HG02885 (cell line): Measurements from ENCODE around the gene DAPP1.
"Not testable (repeated sequence)": the region's sequence is repeated elsewhere in the genome, so short reads cannot be mapped to it uniquely, and the experiment has no call there.

ENCODE experiments used
- ATAC-seq: cut with Tn5 transposase; IDR thresholded peaks from one replicate; pipeline ENCODE4 v1.9.1; 2021; ENCODE audit warnings: mild to moderate bottlenecking; ENCODE audit not compliant: unreplicated experiment, poor library complexity

DAPP1 gene, protein sequence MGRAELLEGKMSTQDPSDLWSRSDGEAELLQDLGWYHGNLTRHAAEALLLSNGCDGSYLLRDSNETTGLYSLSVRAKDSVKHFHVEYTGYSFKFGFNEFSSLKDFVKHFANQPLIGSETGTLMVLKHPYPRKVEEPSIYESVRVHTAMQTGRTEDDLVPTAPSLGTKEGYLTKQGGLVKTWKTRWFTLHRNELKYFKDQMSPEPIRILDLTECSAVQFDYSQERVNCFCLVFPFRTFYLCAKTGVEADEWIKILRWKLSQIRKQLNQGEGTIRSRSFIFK

DNA sequence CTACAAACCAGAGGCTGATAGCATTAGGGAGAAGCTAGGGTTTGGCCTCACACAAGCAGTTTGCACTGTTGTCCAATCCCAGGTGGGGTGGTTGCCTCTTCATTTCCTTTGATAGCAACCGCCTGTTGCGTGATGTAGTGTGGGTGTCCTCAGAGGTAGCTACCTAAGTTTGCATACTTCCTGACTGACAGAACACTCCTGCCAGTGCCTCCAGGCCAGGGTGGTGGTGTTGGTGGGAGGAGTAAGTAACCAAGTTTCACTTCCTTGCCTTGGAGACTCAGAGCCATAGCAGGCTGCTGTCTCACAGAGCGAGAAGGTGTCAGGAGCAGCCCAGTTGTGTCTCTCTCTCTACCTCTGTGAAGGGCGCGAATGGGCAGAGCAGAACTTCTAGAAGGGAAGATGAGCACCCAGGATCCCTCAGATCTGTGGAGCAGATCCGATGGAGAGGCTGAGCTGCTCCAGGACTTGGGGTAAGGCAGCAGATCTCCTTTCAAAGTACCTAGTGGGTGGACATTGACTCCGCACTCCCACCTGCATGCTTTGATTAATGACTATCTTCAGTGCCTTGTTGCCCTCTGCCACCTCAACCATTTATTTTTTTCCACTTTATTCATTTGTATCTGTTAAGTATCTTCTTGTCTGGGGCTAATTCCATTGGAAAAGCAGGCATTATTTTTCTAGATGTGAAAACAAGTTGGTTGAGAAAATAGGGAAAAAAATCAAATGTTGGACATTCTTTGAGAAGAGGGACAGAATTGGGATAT lies at the start of gene DAPP1:
Gene DAPP1, plus strand, starts transcription at position 283 of the 764 bp plus-strand sequence. Its CDS starts 87 bp downstream, at position 370.
- peak; percentile 93 for ATAC-seq

DNA sequence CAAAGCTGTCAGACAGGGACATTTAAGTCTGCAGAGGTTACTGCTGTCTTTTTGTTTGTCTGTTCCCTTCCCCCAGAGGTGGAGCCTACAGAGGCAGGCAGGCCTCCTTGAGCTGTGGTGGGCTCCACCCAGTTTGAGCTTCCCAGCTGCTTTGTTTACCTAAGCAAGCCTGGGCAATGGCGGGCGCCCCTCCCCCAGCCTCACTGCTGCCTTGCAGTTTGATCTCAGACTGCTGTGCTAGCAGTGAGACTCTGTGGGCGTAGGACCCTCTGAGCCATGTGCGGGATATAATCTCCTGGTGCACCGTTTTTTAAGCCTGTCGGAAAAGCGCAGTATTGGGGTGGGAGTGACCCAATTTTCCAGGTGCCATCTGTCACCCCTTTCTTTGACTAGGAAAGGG lies 45.8 kb upstream of the DAPP1 start:
- not testable (repeated sequence) for ATAC-seq

DNA sequence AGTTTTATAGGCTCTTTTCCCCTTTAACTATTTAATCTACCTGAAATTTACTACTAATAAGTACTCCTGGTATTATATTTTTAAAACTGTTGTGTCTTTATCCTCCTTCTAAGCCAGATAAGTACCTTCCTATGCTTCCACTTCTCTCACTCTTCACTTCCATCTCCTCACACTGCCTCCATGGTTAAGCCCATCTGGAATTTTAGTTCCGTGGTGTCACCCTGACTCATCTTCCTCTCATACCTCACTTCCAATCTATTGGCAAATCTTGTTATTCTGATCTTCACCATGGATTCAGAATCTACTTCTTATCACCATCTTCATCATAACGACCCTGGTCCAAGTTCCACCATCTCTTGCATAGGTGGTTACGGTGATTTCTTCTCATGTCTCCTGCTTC lies 32.7 kb upstream of the DAPP1 start:
- ATAC-seq, result no peak

DNA sequence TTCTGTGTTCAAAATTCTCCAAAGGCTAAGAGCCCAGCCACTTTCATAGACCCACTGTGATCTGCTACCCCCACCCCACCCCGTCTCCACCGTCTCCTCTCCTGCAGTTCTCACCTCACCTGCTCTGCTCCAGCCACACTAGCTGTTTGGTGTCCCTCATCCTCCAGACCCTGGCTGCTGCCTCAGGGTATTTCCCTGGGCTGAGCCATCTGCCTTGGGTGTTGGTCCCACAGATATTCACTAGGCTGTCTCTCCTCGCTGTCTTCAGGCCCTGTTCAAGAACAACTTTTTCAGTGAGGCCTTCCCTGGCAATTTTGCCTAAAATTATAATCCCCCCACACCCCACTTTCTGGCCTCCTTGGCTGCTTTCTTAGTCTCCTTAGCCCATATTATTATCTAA lies 31.8 kb upstream of the DAPP1 start:
- no peak for ATAC-seq

DNA sequence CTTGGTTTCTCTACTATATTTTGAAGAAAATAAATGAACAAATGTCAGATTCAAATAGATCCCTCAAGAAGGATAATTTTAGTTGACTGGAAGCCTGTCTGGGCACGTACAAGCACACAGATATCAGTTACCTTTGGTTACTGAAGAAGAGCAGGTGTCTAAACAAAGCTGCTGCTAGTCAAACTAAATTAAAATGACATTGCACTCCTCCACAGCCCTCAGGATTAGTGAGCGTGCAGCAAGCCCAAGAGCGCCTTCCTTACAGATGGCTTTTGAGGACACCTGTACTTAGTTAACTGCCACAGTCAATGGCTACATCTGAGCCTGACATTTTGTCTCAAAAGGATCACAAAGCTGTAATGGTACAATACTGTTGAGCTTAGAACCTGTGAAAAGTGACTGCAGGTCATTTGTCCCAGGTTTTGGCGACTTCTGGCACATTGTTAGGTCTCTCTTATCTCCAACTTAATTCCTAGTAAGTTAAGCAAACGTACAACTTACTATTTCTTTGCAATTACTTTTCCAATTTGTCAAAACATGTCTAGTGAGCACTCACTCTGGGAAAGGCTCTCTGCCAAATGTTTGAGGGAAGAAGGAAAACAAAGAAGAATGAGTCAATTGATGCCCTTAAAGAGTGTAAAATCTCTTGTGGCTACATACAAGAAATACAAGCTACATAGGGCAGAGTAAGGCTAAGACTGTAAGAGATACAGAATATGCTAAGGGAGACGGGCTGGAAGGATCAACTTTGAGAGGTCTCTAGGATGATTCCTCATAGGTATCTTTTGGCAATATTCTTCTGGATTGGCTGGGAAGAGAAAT lies 25.6 kb upstream of the DAPP1 start:
- ATAC-seq, result no peak

DNA sequence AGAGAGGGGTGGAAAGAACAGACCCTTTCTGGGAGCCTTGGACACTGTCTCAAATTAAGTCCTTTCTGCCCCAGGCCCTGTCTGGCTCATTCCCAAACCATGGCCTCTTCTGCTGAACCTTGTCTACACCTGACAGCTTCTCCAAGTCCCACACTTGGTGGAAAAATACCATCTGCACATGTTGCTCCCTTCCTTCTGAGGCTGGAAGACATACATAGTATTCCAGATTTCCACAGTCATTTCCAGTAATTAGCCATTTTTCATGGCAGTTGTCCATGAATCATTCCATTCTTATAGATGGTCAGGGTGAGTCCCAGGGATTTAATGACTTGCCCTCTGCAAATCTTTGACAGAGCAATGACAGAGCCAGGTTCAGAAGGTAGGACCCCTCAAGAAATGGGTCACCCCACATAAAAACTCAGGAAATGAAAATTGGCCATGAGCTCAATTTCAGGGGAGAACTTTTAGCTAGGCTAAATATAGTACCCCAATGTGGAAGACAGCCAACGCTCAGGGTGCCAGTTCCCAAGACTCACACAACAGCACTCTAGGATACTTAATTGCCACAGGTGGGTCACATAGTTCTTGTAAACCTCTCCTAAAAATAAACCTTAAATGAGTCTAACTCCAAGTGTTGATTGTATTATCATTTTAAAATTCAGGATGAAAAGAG lies 16.2 kb upstream of the DAPP1 start:
- no peak for ATAC-seq

DNA sequence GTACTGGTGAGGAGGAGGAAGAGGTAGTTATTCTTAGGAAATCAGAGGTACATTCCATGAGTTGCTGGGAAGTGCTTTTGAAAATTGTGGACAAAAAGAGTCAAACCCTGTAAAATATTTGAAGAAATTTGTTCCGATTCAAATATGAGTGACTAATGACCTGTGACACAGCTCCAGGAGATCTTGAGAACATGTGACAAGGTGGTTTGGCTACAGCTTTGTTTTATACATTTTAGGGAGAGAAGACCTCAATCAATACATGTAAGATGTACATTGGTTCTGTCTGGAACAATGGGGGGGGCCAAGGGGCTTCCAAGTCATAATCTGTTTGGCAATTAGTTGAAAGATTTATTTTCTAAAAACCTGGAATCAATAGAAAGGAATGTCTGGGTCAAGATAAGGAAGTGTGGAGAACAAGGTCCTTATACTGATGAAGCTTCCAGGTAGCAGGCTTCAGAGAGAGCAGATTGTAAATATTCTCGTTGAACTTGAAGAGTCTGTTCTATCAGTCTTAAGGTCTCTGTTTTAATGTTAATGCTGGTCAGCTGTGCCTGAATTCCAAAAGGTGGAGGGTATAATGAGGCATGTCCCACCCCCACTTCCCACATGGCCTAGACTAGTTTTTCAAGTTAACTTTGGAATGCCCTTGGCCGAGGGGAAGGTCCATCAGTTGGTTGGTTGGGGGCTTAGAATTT lies 15.5 kb upstream of the DAPP1 start:
- ATAC-seq, result no peak

DNA sequence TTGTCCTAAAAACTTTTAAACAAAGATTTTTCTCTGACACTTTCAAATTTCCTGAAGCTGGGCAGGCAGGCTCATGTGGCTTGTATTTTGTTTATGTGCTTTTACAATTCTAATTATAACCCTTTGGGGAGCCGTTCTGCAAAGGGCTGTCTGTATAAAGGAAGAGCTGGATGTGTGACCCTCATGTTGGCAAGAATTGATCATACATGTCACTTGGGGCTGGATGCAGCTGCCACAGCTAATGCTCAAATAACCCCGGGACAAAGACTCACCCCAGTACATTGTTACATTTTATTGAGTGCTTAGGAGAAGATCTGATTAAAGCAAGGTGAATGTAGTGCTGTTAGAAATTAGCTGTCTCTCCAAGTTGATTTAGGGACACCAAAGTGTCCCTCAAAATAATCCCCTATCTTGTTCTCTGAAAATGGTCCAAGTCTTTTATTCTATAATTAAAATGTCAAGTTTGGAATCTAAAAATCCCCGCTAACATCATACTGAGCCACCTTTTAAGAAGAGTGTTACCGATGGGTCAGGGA lies 13.0 kb upstream of the DAPP1 start:
- ATAC-seq, result no peak

DNA sequence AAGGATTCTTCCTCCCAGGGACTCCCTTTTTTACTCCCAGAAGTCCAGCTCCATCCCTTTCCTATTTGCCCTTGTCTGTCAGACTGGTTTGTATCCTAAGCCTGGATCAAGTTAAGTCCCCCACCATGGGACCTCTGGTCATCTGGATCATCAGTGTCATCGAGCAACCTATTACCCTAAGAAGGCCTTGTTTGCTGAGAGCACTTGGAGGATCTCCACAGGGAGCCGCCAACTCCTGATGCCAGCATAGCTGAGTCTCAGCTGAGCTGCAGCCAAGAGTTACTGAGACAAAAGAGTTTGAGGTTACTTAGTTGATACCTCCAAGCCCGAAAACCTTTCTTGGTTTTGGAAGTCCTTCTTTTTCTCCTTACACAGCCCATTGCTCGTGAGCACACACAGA lies 10.1 kb upstream of the DAPP1 start:
- no peak for ATAC-seq

DNA sequence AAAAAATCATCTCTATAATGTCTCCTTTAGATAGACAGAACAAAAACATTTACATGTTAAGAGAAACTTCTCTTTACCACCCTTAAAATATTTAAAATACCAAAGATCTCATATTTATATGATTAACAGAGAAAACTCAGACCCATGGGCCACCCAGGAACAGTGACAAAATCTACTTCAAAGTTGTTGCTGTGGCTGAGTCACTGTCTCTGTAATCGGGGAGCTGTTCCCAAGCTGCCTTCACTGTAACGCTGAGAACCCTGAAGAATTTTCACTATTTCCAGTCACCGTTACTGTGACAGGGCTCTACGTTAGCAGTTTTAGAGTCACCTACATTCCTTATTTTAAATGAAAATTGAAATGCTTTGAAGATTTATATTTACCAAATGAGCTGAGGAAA lies 9.0 kb upstream of the DAPP1 start:
- no peak for ATAC-seq

DNA sequence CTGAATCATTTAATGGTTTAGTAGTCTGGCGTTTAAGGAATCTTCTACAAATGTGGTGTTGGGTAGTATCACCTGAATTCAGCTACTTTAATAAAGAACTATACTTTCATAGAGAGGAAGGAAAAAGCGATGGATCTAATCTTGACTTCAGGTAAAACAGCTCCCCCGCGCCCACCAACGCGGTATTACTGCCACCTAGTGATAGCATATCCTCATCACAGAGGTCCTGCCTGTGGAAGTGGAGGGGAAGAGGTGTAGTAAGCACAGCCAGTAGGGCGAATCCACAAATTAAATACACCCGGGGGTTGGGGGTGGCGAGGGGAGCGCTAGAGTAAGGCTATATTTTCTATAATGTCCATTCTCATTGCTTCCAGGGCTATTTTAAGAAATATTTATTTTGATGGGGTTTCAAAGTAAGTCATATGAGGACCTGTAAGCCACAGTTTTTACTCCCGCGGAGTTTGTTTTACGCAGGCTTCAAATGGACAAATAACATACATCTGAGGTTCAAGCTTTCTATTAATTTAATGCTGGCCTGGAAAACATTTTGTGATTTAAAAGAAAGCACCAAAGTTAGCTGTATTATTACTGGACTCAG lies 8.3 kb upstream of the DAPP1 start:
- peak; percentile 95 for ATAC-seq

DNA sequence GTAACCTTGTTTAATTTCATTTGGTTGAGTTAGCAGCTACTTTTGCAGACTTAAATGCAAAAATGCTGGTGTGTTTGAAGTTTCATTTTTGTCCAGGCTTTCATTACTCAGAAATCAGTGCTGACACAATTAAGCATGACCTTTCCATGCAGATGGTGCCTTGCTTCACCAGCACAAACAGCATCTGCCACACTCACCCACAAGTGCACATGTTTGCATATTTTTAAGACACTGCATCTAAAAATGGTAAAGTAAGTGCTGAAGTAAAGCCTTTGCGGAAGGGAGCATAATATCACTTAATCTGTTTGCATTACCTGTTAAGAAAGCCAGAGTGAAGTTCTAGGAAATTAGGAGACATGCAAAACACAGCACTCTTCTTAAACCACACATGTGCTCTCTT lies 7.3 kb upstream of the DAPP1 start:
- no peak for ATAC-seq

DNA sequence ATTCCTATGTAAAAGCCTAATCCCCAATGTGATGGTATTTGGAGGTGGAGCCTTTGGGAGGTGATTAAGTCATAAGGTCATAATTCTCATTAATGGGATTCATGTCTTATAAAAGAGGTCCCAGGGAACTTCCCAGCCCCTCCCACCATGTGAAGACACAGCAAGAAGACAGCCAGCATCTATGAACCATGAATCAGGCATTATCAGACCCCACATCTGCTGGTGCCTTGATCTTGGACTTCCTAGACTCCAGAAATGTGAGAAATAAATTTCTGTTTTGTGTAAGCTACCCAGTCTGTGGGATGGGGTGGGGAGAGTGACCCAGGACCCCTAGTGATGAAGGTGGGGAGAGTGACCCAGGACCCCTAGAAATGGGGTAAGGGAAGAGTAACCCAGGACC lies 6.1 kb upstream of the DAPP1 start:
- ATAC-seq, result no peak

DNA sequence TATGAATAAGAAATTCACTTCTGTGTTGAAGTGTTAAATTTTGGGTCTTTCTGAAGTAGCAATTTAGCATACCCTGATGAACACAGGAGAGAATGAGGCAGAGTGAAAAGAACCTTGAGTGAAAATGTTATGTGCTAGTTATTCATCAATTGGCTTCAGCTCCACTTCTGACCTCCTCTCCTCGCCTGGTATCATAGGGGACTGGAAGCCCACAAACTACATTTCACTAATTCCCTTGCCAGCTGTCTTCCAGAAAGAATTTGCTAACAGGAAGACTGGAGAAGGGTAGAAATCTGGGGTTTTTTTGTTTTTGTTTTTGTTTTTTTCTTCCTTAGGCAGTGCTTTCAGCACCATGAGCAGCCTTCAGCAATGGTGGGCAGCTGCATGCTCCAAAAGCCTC lies 5.5 kb upstream of the DAPP1 start:
- no peak for ATAC-seq

DNA sequence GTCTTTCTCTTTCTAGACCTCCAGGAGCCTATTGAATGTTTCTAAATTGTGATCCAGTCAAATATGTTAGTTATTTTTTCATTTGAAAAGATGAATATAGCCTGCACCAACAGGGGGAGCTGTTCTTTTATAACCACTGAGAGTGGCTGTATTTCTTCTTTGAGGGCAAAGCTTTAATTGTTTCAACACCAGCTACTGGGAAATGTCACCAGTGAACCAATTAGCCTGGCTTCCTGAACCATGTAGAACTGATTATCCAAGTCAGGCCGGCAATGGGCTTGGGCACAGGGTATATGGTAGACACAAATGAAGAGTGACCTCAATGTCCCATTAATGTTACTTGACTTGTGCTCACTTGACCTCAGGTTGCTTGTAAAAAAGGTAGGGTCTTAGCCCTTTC lies 4.8 kb upstream of the DAPP1 start:
- no peak for ATAC-seq

DNA sequence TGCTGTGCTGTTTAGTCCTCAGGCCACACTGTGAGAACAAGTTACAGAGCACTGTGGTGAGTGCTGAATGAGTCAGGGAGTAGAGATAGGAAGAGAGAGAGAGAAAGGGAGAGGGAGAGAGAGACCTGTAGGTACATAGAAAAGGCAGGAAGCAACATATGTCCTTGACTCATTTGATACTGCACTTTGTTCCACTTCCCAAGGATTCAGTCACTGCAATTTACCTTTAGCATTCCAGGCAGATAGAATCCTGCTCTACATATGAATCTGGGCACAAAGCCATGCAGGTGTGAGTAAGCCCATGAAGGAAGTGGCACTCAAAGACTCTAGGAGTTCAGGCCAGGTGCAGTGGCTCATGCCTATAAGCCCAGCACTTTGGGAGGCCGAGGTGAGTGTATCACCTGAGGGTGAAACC lies 1.0 kb upstream of the DAPP1 start:
- ATAC-seq, result no peak

DNA sequence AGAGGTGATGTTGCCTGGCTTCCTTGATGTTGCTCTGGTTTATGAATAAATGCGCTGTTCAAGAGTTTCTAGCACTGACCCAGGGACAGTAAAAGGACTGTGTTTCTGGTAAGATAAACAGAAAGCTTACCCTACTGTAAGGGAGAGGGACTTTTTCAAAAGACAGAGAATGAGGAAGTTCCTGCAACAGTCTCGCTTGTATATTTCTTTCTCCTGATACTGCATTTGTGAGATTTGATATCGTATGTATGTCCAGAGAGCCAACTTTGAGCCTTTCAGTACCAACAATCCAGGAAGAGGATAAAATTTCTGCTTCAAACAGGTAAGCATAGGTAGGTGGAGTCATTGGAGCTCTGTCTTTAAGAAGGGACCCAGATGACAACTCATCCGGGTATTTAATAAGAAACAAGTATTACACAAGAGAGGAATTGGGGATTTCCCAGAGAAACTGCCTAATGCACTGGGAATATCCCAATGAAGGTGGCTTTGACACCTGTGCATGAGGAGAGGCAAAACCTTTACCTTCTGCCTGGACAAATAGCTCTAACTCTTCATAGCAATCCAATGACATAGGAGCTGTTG lies 773 bp downstream of the DAPP1 start:
- ATAC-seq, result peak; percentile 16

DNA sequence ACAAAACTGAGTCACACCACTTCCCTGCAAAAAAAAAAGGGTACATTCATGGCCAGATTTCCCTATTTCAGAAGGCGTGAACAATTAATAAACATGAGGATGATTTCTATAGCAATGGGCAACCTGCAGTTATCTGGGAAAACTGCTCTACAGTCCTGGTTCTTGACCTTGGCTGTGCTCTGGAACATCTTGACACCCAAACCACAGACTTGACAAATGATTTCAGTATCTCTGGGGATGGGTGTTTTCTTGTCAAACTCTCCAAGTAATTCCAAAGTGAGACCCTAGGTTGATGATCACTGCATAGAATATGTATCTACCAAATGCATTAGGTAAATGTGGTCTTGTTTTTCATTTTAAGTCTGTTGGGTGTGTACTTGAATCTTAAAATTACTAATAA lies 2.0 kb downstream of the DAPP1 start:
- no peak for ATAC-seq

DNA sequence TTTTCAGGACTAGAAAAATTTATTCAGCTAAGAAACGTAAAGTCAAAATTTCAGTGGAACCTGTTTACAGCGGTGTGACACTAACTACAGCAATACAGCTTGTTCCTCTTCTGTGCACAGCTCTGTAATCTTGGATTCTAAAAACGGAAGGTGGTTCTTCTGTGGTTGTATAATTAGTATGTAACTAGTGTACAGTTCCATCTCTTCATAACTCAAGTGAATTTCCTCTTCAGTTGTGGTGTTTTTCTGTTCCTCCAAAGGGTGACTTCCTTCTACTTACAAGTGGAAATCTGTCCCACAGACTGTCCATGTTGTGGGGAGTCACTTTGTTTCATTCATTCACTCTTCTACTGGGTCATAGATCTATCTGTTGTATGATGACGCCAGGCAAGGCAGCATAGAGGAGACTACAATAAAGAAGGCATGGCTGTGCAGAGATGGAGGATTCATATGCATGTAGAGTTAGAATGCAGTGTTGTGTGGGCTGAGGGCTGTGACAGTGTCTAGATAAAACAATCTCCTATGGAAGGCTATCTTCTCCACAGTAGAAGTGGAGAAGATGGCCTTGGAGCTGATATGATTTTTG lies 5.4 kb downstream of the DAPP1 start:
- peak; percentile 82 for ATAC-seq
